HG03439 (cell line): Measurements from ENCODE around the gene RPS6KA1.
"Not testable (repeated sequence)": the region's sequence is repeated elsewhere in the genome, so short reads cannot be mapped to it uniquely, and the experiment has no call there.

Source experiments
- ATAC-seq: cut with Tn5 transposase; IDR thresholded peaks from one replicate; pipeline ENCODE4 v1.9.1; 2021; ENCODE audit warnings: mild to moderate bottlenecking, moderate library complexity; ENCODE audit not compliant: unreplicated experiment

RPS6KA1 gene

DNA sequence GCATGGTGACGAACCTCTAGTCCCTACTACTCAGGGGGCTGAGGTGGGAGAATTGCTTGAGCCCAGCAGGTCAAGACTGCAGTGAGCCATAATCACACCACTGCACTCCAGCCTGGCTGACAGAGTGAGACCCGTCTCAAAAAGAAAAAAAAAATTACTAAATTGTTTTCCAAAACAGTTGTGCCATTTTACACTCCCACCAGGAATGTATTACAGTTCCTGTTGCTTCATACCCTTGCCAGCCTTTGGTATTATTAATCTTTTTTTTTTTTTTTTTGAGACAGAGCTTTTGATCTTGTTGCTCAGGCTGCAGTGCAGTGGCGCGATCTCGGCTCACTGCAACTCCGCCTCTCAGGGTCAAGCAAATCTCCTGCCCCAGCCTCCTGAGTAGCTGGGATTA, 55.9 kb downstream of the RPS6KA1 start:
- no peak for ATAC-seq

DNA sequence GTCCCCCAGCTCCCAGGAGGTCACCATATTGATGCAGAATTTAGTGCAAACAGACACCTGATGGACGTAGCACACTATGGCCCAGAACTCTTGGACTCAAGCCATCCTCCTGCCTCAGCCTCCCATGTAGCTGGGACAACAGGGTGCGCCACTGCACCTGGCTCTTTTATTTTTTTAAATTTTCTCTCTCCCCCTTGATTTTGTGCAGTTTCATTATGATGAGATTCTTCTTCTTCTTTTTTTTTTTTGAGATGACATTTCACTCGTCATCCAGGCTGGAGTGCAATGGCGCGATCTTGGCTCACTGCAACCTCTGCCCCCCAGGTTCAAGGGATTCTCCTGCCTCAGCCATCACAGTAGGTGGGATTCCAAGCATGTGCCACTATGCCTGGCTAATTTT, 63.8 kb downstream of the RPS6KA1 start:
- ATAC-seq, result no peak

DNA sequence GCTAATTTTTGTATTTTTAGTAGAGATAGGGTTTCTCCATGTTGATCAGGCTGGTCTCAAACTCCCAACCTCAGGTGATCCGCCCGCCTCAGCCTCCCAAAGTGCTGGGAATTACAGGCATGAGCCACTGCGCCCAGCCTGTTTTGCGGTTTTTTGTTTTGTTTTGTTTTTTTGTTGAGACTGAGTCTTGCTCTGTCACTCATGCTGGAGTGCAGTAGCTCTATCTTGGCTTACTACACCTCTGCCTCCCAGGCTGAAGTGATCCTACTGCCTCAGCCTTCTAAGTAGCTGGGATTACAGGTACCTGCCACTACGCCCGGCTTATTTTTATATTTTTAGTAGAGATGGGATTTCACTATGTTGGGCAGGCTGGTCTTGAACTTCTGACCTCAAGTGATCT, 65.0 kb downstream of the RPS6KA1 start:
- not testable (repeated sequence) for ATAC-seq

DNA sequence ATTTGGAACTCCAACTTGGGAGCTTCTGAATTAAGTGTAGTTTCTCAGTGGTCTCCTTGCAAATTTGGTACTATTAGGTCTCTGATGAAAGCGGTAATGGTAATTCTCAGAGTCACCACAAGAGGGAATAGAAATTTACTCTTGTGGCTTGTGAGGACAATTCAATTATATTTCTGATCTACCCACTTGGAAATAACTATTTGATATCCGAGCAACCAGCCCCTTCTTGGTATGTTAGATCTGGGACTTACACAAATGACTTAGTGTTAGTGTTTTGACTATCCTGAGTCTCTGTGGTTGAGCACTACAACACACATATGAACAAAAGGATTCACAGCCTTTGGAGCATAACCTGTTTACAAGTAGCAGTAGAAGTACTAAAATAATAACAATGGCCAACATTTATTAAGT, 68.1 kb downstream of the RPS6KA1 start:
- no peak for ATAC-seq

DNA sequence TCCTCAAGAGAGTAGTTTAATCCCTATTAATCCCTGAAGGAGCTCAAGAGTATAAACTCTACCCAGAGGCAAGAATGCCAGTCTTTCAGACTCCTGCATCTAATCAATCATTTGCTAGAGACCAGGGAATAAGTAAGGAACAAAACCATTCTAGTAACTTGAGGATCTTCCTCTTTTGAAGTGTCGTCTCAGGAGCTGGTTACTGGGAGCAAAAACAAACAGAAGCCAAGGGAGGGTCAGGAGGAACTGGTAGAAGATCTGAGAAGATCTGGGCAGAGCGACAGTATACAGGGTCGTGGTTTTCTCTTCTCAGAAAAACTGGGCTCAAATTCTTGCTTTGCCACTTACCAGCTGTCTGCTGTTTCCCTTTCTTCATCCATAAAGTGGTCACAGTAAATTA, 69.3 kb downstream of the RPS6KA1 start:
- ATAC-seq, result no peak

DNA sequence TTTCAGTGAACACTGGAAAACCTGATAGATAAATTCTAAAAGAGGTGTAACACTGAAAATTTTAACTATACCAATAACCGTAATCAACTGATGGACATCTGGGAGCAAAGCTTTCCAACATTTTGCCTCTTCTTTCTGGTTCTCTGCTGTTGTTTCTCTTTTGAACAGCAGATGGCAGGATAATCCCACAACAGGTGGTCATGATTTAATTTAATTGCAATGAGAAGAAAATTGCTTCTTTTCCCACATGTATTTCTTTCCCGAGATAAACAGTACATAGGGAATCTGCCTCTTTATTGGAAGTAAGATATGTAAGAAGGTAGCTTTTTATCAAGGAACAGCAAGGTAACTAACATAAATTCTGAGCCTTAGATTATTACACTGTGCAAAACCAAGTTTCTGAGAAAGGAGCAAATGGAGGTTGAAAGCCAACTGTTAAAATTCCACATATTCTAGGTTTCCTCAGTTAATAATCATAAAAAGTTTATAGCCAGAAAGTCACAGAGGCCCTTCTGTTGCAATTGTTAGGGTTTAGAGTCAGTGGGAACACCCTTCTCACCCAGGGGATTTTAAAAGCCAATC, 72.9 kb downstream of the RPS6KA1 start:
- no peak for ATAC-seq

DNA sequence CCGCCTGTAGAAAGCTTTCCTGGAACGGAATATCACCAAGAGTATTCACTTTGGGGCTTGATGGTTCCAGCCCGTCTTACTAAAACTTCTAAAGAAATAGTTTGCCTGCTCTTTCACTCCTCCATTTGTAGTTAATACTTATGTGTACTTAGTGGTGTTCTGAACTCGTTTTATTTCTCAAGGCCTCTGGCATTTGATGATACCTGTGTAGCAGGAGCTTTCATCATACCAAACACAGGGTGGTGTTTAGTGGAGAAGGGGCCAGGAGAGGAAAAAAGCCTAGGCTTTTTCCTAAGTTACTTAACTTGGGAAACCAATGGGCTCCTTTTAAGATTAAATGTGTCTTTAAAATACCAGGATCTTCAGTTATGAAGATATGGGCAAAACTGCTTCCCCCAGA, 74.3 kb downstream of the RPS6KA1 start:
- no peak for ATAC-seq

DNA sequence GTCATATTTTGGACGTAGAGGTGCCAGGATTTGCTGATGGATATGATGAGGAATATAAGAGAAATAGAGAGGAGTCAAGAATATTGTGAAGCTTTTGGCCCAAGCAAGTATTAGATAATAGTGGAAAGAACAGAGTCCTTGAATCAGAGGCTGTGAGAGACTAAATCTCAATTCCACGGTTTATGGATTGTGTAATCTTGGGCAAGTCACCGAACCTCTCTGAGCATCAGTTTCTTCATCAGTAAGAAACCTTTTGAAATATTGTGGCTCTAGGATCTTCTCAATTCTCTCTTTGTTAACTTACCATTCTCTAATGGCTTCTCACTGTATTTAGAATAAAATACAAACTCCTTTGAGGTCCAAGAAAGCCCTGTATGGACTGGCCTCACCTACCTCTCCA, 77.6 kb downstream of the RPS6KA1 start:
- ATAC-seq, result no peak

DNA sequence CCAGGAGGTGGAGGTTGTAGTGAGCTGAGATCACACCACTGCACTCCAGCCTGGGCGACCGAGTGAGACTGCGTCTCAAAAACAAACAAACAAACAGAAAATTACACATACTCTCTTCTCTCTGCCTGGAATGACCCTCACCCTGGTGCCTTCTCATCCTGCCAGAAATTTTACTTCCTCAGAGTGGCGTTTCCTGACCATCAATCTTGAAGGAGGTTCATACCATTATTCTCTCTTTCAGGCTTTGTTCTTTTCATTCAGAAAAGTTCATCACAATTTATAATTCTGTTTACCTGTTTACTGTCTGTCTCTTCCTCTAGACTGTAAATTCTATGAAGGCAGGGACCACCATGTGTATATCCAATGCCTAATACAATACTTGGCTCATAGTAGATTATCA, 79.3 kb downstream of the RPS6KA1 start:
- no peak for ATAC-seq

DNA sequence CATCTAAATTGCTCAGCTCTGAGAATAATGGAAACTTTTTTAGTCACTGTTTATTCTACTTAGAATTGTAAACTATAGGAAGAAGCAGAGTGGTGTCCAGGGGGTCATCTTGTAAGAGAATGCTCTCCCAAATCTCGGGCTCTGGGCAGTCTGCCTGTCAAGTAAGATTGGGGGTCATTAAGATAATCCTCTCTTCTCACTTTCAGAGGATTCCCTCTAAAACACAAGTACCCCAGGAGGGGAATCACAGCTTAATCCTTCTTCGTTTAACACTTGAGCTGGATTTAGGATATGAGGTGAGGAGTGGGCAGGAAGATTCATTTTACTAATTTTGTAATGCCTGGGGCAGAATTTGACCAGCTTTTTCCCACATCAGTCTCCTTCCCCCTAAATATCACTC, 81.2 kb downstream of the RPS6KA1 start:
- ATAC-seq, result no peak

DNA sequence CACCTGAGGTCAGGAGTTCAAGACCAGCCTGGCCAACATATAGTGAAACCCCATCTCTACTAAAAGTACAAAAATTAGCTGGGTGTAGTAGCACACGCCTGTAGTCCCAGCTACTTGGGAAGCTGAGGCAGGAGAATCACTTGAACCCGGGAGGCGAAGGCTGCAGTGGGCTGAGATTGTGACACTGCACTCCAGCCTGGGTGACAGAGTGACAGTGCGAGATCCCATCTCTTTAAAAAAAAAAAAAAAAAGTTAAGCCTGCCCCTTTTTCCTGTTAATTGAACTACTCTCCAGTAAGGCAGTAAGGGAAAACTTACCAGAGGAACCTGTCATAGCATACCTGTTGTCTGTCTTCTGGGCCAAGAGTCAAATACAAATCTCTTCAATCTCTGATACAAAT, 83.1 kb downstream of the RPS6KA1 start:
- ATAC-seq, result not testable (repeated sequence)

DNA sequence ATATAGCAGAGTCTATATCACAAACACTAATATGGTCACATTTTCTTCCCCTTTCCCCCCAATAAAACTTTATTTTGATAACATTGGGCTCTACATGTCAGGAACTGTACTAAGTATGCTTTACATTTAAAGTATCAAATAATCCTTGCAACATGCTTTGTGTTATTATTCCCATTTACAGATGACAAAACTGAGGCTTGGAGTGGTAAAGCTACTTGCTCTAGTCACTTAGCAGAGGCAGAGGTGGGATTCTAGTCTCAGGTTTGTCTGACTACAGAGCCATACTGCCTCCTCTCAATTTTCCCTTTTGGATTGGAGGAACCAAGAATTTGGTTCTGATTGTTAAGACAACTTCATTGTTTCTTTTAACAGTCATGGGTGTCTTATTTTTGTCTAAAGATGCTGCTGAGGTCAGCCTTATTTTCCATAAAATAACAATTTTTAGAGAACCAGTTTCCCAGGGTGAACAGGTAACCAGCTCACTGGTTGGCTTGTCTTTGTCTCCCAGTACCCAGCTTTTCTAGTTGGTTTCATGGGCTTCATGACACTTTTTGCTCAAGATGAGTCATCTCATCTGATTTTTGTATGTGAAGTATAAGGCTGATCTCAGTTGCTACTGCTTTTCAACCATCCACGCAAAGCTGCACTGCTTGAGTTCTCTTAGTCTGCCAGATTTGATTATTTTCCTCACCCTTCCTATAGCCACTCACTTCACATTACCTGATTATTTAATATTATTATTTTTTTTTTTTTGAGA, 85.3 kb downstream of the RPS6KA1 start:
- ATAC-seq, result no peak

DNA sequence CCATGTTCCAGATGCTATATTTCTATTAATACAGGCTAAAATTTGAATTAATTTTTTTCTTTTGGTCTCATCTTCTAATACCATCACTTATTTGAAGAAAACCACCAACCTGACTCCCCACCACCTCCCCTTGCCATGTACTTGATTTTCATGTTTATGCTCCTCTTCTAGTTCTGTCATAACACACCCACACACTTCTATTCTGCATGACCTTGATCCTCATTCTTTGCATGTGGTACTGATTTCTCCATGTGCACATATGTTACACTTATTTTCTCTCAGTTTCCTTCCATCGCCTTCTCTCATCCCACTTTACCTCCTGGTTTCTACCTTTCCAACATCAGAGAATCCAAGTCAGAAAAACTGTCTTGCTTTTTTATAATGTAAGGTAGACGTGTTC, 87.3 kb downstream of the RPS6KA1 start:
- no peak for ATAC-seq

DNA sequence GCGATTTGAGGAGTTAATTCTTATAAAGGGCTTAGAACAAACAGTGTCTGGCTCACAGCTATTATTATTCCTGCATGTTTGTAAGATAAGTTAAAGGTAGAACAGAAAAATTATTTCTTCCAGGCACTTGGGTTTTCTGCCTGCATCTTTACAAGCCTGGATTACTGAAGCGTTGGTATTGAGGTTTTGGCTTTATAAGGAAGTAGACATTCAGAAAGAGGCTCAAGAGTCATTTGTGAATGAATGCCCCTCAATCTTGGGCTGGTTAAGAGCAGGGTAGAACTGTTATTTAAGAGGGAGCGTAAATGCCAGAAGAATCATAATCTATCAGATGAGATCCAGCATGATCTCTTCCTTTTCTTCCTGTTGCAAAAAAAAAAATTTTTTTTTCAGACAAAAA, 89.0 kb downstream of the RPS6KA1 start:
- ATAC-seq, result no peak
